Adipose tissue (tissue), 3 donors: ENCODE measurements around the gene ABCB8. TPM values are rescaled to one million over a fixed set of nuclear protein-coding genes. Genes with fewer than 3 reads are reported as not detected.

Experiments
- H3K27ac ChIP-seq: one replicate; pipeline ENCODE4 v1.5.1; 2013; ENCODE audit warnings: low read depth, low read length
- WGBS, 3 donors: extraction: QIAGEN DNeasy Blood & Tissue Kit; methylation state at CpG; one replicate each; pipeline ENCODE4 v1.1.7; 2013; 5-methylcytosine and 5-hydroxymethylcytosine counted together
- polyA plus RNA-seq, 3 donors: library from polyadenylated mRNA; stranded (reverse); fragments of 200-250 nt; gene quantifications; one replicate each; pipeline ENCODE4 v1.2.3, GENCODE V29; 2013
- donor health status: healthy with polysubstance abuse.
- donor health status: Bipolar disorder and iron deficiency.
- donor health status: healthy.

The ABCB8 gene
- polyA plus RNA-seq: 10 to 100 TPM; 11.2 to 24.0 (median 14.6) TPM

DNA sequence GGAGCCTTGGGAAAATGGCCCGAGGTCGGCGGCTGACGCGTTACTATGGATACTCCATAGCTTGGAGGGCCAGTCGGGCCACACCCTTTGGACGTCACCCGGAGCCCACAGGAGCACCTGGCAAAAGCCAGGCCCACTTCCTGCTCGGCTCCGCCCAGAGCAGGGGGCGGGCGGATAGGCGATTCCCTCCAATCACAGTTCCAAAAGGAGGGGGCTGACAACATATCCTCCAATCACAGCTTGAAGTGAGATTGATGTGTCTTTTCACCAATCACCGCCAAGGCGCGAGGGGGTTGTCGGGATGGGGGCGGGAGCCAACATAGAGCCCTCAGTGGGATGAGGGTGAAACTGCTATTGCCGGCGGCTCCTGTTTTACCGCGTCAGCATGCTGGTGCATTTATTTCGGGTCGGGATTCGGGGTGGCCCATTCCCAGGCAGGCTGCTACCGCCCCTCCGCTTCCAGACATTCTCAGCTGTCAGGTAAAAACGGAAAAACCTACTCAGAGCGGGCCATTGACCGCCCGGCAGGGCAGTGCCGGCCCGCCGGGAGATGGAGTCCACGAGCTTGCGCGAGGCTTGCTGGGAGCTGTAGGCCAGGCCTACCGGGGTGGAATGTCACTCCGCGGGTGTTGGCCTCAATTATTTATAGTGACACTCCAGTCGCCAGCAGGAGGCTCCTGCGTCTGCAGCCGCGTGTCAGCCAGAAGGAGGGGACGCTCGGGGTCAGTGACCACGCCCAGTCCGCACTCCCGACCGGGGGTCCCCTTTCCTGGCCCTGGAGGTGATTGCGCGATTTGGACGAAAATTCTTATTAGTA is at the start of gene ABCB8:
TSS of gene ABCB8 (plus strand) at position 320 of the 817 bp plus-strand sequence. CDS start at position 386, 66 bp downstream.
- 0 to 1% (median 1%) methylated on average over 53 of the region's 53 CpGs for WGBS, 3 donors
- H3K27ac ChIP-seq: no peak within 1 kb of the TSS

DNA sequence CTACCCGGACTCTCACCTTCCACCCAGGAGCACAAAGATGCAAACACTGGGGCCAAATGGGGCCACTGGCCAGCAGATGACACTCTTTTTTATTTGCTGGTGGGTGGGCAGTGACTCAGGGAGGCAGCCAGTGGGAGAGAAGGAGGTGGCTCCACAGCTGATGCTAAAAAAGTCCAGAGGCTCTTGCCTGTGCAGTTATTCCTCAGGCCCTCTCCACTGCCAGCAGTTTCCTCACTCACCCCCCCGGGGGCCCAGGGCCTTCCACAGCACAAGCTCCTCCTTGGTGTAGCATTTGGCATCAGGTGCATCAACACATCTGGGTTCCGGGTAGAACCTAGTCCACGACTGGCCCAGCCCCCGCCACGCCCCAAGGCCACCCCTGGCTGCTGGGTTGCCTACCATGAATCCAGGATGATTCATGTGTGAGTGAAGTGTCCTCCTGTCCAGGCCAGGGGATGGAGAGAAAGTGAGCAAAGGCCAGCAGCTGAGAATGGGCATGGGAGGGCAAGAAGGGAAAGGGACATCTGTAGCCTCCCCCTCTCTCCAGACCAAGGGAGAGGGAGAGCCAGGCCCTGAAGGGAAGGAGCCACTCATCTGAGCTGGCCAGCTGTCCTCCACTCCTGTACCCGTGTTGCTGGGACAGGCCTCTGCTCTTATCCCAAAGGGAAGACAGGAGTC is 48.4 kb upstream of the ABCB8 start:
- H3K27ac ChIP-seq: no peak overlapping the region
- WGBS, 3 donors: 37 to 40% (median 37%) methylated on average over 7 of the region's 7 CpGs

DNA sequence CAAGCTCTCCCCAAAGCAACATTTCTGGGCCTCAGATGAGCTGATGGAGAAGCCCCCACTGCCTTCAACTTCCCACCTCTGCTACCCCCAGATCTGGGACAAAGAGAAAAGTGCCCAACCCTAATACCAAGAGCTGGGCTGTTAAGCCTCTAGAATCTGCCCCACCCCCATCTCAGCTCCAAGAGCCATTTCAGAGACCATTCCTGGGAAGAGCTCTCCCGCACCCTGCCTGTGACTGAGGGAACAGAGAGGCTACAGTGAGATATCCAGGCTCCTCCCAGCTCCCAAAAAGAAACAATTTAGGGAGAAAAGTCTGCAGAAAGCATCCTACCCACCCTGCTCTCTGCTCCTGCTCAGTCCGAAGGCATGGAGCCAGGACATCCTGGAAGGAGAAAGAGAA is 47.6 kb upstream of the ABCB8 start:
- 39 to 51% (median 42%) methylated on average over 2 of the region's 2 CpGs for WGBS, 3 donors
- no peak overlapping the region for H3K27ac ChIP-seq

DNA sequence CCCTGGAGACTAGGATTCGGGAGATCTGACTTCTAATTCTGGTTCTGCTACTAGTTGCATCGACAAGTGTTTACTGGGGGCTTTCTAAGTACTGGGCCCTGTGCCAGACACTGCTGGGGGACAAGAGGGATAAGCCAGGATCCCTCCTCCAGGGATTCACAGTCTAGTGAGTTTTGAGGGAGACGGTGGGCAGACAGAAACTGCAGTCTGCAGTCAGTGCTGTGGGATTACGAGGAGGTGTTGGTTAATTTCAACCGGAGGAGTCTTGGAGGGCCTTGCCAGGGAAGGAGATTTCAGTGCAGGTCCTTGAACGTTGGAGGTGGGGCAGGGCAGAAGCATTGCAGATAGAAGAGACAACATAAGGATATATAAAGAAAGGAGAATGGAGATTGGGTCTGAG is 46.6 kb upstream of the ABCB8 start:
- WGBS, 3 donors: 56 to 61% (median 58%) methylated on average over 6 of the region's 6 CpGs

GRCh38 chr7:150982351-150982750 is 45.9 kb upstream of the ABCB8 start:
- WGBS, 3 donors: 23 to 40% (median 24%) methylated on average over 3 of the region's 3 CpGs
- H3K27ac ChIP-seq: no peak overlapping the region

More for the DNA sequence above, 46.6 kb upstream of the ABCB8 start:
- H3K27ac ChIP-seq: no peak overlapping the region

- 6 to 7% (median 7%) methylated on average over 2 of the region's 2 CpGs for WGBS, 3 donors
- H3K27ac ChIP-seq: no peak overlapping the region
Observed at GRCh38 chr7:150983893-150984368, 44.3 kb upstream of the ABCB8 start.

GRCh38 chr7:150986099-150986512 is 42.1 kb upstream of the ABCB8 start:
- H3K27ac ChIP-seq: no peak overlapping the region
- WGBS, 3 donors: 10 to 12% (median 12%) methylated on average over 16 of the region's 16 CpGs

- 63 to 66% (median 65%) methylated on average over 5 of the region's 5 CpGs for WGBS, 3 donors
- H3K27ac ChIP-seq: no peak overlapping the region
Observed at GRCh38 chr7:150986556-150986955, 41.7 kb upstream of the ABCB8 start.

- no peak overlapping the region for H3K27ac ChIP-seq
Observed at GRCh38 chr7:150988230-150989226, 39.7 kb upstream of the ABCB8 start.

DNA sequence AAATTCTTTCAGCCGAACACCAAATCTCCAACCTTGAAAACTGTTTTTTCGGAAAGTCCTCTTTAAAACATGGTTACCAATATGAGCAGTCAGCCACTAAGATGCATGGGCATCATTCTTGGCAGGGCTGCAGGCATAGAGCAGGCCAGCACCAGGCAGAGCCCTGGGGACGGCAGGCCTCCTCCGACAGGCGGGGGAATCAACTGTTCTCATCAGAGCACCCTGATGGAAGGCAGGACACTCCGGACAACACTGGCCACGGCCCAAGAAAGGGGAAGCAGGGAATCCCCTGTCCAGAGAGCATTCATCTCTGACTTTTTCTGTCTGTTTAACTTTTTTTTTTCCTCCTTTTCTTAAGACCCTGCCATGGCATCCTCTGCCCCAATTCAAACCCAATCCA is 38.8 kb upstream of the ABCB8 start:
- H3K27ac ChIP-seq: no peak overlapping the region
- 48 to 54% (median 50%) methylated on average over 7 of the region's 7 CpGs for WGBS, 3 donors

More at GRCh38 chr7:150988230-150989226, 39.7 kb upstream of the ABCB8 start:
- WGBS, 3 donors: 10 to 19% (median 11%) methylated on average over 25 to 31 of the region's 31 CpGs

- H3K27ac ChIP-seq: no peak within 1 kb of the TSS
- 83 to 95% (median 94%) methylated on average over 12 of the region's 12 CpGs for WGBS, 3 donors
Observed at GRCh38 chr7:150990416-150991186, 37.6 kb upstream of the ABCB8 start, which contains the start of gene NOS3. NOS3 (plus strand) TSS chr7:150991017; CDS start chr7:150993804, 2,787 bp downstream.

DNA sequence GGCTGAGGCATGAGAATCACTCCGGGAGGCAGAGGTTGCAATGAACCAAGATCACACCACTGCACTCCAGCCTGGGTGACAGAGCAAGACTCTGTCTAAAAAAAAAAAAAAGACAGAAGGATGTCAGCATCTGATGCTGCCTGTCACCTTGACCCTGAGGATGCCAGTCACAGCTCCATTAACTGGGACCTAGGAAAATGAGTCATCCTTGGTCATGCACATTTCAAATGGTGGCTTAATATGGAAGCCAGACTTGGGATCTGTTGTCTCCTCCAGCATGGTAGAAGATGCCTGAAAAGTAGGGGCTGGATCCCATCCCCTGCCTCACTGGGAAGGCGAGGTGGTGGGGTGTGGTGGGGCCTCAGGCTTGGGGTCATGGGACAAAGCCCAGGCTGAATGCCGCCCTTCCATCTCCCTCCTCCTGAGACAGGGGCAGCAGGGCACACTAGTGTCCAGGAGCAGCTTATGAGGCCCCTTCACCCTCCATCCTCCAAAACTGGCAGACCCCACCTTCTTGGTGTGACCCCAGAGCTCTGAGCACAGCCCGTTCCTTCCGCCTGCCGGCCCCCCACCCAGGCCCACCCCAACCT is 36.1 kb upstream of the ABCB8 start:
- WGBS, 3 donors: 63 to 84% (median 78%) methylated on average over 4 to 6 of the region's 6 CpGs
- H3K27ac ChIP-seq: no peak overlapping the region

DNA sequence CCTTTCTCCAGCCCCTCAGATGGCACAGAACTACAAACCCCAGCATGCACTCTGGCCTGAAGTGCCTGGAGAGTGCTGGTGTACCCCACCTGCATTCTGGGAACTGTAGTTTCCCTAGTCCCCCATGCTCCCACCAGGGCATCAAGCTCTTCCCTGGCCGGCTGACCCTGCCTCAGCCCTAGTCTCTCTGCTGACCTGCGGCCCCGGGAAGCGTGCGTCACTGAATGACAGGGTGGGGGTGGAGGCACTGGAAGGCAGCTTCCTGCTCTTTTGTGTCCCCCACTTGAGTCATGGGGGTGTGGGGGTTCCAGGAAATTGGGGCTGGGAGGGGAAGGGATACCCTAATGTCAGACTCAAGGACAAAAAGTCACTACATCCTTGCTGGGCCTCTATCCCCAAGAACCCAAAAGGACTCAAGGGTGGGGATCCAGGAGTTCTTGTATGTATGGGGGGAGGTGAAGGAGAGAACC is 35.4 kb upstream of the ABCB8 start:
- no peak overlapping the region for H3K27ac ChIP-seq
- 41 to 44% (median 42%) methylated on average over 5 of the region's 5 CpGs for WGBS, 3 donors

DNA sequence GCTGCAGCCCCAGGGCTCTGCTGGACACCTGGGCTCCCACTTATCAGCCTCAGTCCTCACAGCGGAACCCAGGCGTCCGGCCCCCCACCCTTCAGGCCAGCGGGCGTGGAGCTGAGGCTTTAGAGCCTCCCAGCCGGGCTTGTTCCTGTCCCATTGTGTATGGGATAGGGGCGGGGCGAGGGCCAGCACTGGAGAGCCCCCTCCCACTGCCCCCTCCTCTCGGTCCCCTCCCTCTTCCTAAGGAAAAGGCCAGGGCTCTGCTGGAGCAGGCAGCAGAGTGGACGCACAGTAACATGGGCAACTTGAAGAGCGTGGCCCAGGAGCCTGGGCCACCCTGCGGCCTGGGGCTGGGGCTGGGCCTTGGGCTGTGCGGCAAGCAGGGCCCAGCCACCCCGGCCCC is 34.7 kb upstream of the ABCB8 start:
- no peak overlapping the region for H3K27ac ChIP-seq
- 71 to 83% (median 78%) methylated on average over 13 to 14 of the region's 14 CpGs for WGBS, 3 donors

GRCh38 chr7:150994141-150994837 is 34.0 kb upstream of the ABCB8 start:
- no peak overlapping the region for H3K27ac ChIP-seq
- 22 to 56% (median 32%) methylated on average over 15 of the region's 15 CpGs for WGBS, 3 donors

DNA sequence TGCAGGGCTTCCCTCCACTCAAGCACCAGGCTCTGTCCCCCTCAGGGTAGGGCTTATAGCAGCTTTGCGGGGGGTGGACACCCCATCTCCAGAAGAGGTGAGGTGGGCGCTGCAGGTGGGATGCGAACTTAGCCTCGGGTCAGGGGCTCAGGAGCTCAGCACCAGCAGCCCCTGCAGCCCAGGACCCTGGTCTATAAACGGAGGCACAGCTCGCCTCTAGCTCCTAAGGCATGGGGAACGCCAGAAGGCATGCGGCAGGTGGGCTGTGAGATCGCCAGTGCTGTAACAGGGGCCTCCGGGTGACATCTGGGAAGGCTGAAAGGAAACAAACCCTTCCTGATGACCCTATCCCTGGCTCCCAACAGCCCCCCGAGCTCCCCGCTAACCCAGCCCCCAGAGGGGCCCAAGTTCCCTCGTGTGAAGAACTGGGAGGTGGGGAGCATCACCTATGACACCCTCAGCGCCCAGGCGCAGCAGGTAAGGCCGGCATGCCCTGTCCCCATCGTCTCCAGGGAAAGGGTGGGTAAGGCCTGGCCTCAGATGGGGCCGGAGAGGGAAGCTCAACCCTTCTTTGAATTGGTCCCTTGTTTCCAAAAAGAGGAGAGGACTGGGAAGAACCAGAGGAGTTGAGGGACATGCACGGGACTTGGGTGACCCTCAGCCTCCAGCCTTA is 33.3 kb upstream of the ABCB8 start:
- WGBS, 3 donors: 40 to 63% (median 44%) methylated on average over 19 of the region's 19 CpGs
- no peak overlapping the region for H3K27ac ChIP-seq
